Ishikawa (cell line): ENCODE data around the gene LOXL4.

Source experiments
- MAX ChIP-seq: IDR thresholded peaks from 2 replicates; pipeline ENCODE4 v1.6.1; 2012
- NFIC ChIP-seq: IDR thresholded peaks from 2 replicates; pipeline ENCODE4 v1.6.1; 2012
- TAF1 ChIP-seq: IDR thresholded peaks from 2 replicates; pipeline ENCODE4 v1.6.1; 2012; ENCODE audit warnings: low read depth, mild to moderate bottlenecking

DNA sequence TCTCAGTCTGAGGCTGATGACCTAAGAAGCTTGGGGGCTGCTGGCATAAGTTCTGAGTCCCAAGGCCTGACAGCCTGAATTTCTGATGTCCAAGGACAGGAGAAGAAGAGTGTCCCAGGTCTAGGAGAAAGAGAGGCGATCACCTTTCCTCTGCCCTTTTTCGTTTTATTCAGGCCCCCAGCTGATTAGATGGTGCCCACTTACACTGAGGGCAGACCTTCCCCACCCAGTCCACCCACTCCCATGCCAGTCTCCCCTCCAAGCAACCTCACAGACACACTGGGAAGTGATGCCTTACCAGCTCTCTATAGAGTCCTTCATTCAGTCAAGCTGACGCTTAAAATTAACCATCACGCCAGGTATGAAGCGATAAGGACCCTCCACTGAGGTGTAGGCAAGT lies 19.3 kb upstream of the LOXL4 start:
- TF ChIP-seq TAF1 = no peak
- no peak for TF ChIP-seq MAX
- TF ChIP-seq NFIC = no peak
